NCI-H2196 treated with DMSO at 0.1 percent for 48 hours (cell line): ENCODE results near the gene GTSF1L.

Source experiments
- DNase-seq: peaks from one replicate; lab custom pipeline; 2025; ENCODE audit not compliant: unreplicated experiment; lab: John Stamatoyannopoulos, UW

GTSF1L gene

GRCh38 chr20:43746344-43747137 is 19.7 kb upstream of the GTSF1L start:
- no peak for DNase-seq

GRCh38 chr20:43744966-43745730 is 18.3 kb upstream of the GTSF1L start:
- no peak for DNase-seq

- DNase-seq = no peak
These were observed 17.4 kb upstream of the GTSF1L start for GRCh38 chr20:43744151-43744611.

GRCh38 chr20:43740642-43741041 is 13.8 kb upstream of the GTSF1L start:
- DNase-seq = no peak

GRCh38 chr20:43739148-43739749 is 12.4 kb upstream of the GTSF1L start:
- no peak for DNase-seq

- DNase-seq = no peak
These were observed 11.1 kb upstream of the GTSF1L start for GRCh38 chr20:43737925-43738324.

GRCh38 chr20:43736588-43737158 is 9.9 kb upstream of the GTSF1L start:
- no peak for DNase-seq

GRCh38 chr20:43731927-43732326 is 5.1 kb upstream of the GTSF1L start:
- no peak for DNase-seq

GRCh38 chr20:43731469-43731868 is 4.7 kb upstream of the GTSF1L start:
- DNase-seq = no peak

GRCh38 chr20:43728686-43729255 is 2.0 kb upstream of the GTSF1L start:
- DNase-seq = no peak

GRCh38 chr20:43727980-43728590 is 1.3 kb upstream of the GTSF1L start:
- no peak for DNase-seq

- no peak for DNase-seq
These were observed 469 bp downstream of the GTSF1L start for GRCh38 chr20:43726333-43726732.

GRCh38 chr20:43725666-43726065 is 1.1 kb downstream of the GTSF1L start:
- no peak for DNase-seq

GRCh38 chr20:43724383-43724782 is 2.4 kb downstream of the GTSF1L start:
- DNase-seq = no peak

GRCh38 chr20:43723735-43724134 is 3.1 kb downstream of the GTSF1L start:
- no peak for DNase-seq

- DNase-seq = no peak
These were observed 3.6 kb downstream of the GTSF1L start for GRCh38 chr20:43723186-43723585.

GRCh38 chr20:43722153-43722505 is 4.7 kb downstream of the GTSF1L start:
- DNase-seq = no peak

- DNase-seq = no peak
These were observed 5.2 kb downstream of the GTSF1L start for GRCh38 chr20:43721429-43722152.

GRCh38 chr20:43721097-43721428 is 5.7 kb downstream of the GTSF1L start:
- DNase-seq = no peak

GRCh38 chr20:43720007-43720406 is 6.8 kb downstream of the GTSF1L start:
- no peak for DNase-seq
